ENCODE measurements around the gene FAM118A. TPM values are rescaled to one million over a fixed set of nuclear protein-coding genes. Genes with fewer than 3 reads are reported as not detected.
"Not testable (repeated sequence)": the region's sequence is repeated elsewhere in the genome, so short reads cannot be mapped to it uniquely, and the experiment has no call there.

FAM118A gene
- total RNA-seq, 1 experiment from 2014 or later: 20.3 TPM

DNA sequence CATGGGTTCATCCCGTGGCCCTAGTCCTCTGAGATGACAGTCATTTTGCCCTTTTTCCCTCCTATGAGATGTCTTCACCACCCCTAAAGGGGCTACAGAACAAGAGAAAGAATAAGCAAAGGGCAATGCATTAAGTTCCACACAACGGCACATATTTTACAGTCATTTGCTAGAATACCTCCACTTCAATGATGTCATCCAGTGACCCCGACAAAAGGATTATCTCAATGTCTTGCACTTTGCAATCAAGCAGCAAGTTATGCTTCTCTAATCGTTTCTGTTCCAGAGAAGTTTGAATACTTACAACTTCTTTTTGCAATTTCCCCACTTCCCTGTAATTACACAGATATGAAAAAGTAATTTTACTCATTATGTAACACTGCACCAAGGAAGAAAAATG, 49.9 kb downstream of the FAM118A start:
- no TSS peak for BruUV-seq (replicated peaks)
- no peak overlapping the region for H3K27ac ChIP-seq (ENCODE audit: low read length)
- H4K20me1 ChIP-seq (ENCODE audit: low read length): no peaks in the 10 kb centered on the region
- H3K9me3 ChIP-seq (ENCODE audit: low read length): no peaks in the 10 kb centered on the region
- no peaks in the 10 kb centered on the region for H3K36me3 ChIP-seq (ENCODE audit: low read depth, low read length)
- no peak overlapping the region for H2AFZ ChIP-seq (ENCODE audit: low read length)
- no peaks in the 10 kb centered on the region for H3K9me2 ChIP-seq (replicated peaks; ENCODE audit: low read length)
- H3K79me2 ChIP-seq (ENCODE audit: low read length): no peaks in the 10 kb centered on the region
- intact Hi-C loops (cut with micrococcal nuclease): no loop called here
- H3K9ac ChIP-seq (ENCODE audit: low read length): no peak overlapping the region
- H3K4me1 ChIP-seq (ENCODE audit: insufficient read depth, low read length): no peaks in the 10 kb centered on the region
- H3F3A ChIP-seq (ENCODE audit: low read length, unreplicated experiment): no peaks in the 10 kb centered on the region
- DNase-seq (no peak), ATAC-seq (no peak)
- H3K4me2 ChIP-seq (ENCODE audit: low read length): no peak overlapping the region
- ChIA-PET CTCF (no interaction called here), POLR2A (ENCODE audit: unreplicated experiment) (no interaction called here)
- H3K4me3 ChIP-seq (ENCODE audit: low read length): no peak overlapping the region
- H3K27me3 ChIP-seq (ENCODE audit: low read length): 0 out of 2 replicates have a peak, but pooled peaks cover 4% of the 10 kb centered on the region
- TF ChIP-seq EZH2phosphoT487 (IDR thresholded peaks at IDR 0.05; ENCODE audit: borderline replicate concordance, low read length) (no peak), EZH2 (IDR thresholded peaks at IDR 0.05; ENCODE audit: low read length, unreplicated experiment) (no peak)
- TF ChIP-seq, protein P1, sequence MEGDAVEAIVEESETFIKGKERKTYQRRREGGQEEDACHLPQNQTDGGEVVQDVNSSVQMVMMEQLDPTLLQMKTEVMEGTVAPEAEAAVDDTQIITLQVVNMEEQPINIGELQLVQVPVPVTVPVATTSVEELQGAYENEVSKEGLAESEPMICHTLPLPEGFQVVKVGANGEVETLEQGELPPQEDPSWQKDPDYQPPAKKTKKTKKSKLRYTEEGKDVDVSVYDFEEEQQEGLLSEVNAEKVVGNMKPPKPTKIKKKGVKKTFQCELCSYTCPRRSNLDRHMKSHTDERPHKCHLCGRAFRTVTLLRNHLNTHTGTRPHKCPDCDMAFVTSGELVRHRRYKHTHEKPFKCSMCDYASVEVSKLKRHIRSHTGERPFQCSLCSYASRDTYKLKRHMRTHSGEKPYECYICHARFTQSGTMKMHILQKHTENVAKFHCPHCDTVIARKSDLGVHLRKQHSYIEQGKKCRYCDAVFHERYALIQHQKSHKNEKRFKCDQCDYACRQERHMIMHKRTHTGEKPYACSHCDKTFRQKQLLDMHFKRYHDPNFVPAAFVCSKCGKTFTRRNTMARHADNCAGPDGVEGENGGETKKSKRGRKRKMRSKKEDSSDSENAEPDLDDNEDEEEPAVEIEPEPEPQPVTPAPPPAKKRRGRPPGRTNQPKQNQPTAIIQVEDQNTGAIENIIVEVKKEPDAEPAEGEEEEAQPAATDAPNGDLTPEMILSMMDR (conservative IDR thresholded peaks at IDR 0.05; ENCODE audit: low read depth, low read length): no peak

DNA sequence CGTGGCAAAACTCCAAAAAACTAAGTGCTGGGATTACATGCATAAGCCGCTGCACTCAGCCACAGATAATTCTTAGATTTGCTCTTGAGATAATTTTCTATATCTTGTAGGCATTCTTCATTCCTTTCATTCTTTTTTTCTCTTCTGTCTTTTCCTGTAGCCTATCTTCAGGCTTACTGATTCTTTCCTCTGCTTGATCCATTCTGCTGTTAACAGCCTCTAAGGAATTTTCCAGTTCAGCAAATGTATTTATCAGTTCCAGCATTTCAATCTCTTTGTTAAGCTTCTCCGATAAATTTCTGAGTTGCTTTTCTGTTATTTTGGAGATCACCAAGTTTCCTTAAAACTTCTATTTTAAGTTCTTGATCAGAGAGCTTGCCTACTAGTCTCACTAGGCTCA, 57.0 kb downstream of the FAM118A start:
- Histone ChIP-seq H3K9me3 (ENCODE audit: low read length) (no peaks in the 10 kb centered on the region), H3K27ac (ENCODE audit: low read length) (no peak overlapping the region), H4K20me1 (ENCODE audit: low read length) (no peaks in the 10 kb centered on the region), H3F3A (ENCODE audit: low read length, unreplicated experiment) (no peaks in the 10 kb centered on the region), H3K9ac (ENCODE audit: low read length) (no peak overlapping the region), H2AFZ (ENCODE audit: low read length) (no peak overlapping the region), H3K27me3 (ENCODE audit: low read length) (no peaks in the 10 kb centered on the region), H3K36me3 (ENCODE audit: low read depth, low read length) (no peaks in the 10 kb centered on the region), H3K79me2 (ENCODE audit: low read length) (no peaks in the 10 kb centered on the region), H3K4me1 (ENCODE audit: insufficient read depth, low read length) (no peaks in the 10 kb centered on the region), H3K4me3 (ENCODE audit: low read length) (no peak overlapping the region), H3K4me2 (ENCODE audit: low read length) (no peak overlapping the region), H3K9me2 (replicated peaks; ENCODE audit: low read length) (no peaks in the 10 kb centered on the region)
- CTCF ChIA-PET: no interaction called here
- ATAC-seq (no peak), DNase-seq (no peak)
- intact Hi-C loops (cut with micrococcal nuclease): no loop called here
- POLR2A ChIA-PET (ENCODE audit: unreplicated experiment): no interaction called here
- no peak for TF ChIP-seq EZH2phosphoT487 (IDR thresholded peaks at IDR 0.05; ENCODE audit: borderline replicate concordance, low read length)
- TF ChIP-seq, protein P1 (conservative IDR thresholded peaks at IDR 0.05; ENCODE audit: low read depth, low read length): no peak
- no peak for TF ChIP-seq EZH2 (IDR thresholded peaks at IDR 0.05; ENCODE audit: low read length, unreplicated experiment)
- no TSS peak for BruUV-seq (replicated peaks)

DNA sequence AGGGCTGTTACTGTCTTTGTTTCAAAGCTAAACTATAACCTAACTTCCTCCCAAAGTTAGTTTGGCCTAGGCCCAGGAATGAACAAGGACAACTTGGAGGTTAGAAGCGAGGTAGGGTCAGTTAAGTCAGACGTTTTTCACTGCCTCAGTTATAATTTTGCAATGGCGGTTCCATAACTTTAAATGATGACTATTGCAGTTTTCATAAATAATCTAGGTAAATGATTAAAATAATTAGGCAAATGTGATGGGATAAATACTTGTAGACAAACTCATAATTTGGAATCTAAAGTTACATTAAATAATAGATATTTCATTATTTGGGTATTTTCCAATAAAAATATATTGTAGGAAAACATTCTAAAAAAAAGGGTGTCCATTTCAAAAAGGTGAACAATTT, 63.9 kb downstream of the FAM118A start:
- BruUV-seq (replicated peaks); H3F3A ChIP-seq (ENCODE audit: low read length, unreplicated experiment); H3K4me2 ChIP-seq (ENCODE audit: low read length); H3K27ac ChIP-seq (ENCODE audit: low read length); H3K4me1 ChIP-seq (ENCODE audit: insufficient read depth, low read length); POLR2A ChIA-PET (ENCODE audit: unreplicated experiment); intact Hi-C loops (cut with micrococcal nuclease); H4K20me1 ChIP-seq (ENCODE audit: low read length); H3K79me2 ChIP-seq (ENCODE audit: low read length); H3K9me3 ChIP-seq (ENCODE audit: low read length); DNase-seq; ATAC-seq; CTCF ChIA-PET; H3K9ac ChIP-seq (ENCODE audit: low read length); H3K27me3 ChIP-seq (ENCODE audit: low read length); H3K36me3 ChIP-seq (ENCODE audit: low read depth, low read length); H3K4me3 ChIP-seq (ENCODE audit: low read length); H3K9me2 ChIP-seq (replicated peaks; ENCODE audit: low read length); H2AFZ ChIP-seq (ENCODE audit: low read length): not testable (repeated sequence)
